ENCODE results near the gene ZDHHC5. TPM values are rescaled to one million over a fixed set of nuclear protein-coding genes. Genes with fewer than 3 reads are reported as not detected.
"Not testable (repeated sequence)": the region's sequence is repeated elsewhere in the genome, so short reads cannot be mapped to it uniquely, and the experiment has no call there.

ZDHHC5 gene
- total RNA-seq, 1 donor from 2014 or later, result 71.3 TPM

DNA sequence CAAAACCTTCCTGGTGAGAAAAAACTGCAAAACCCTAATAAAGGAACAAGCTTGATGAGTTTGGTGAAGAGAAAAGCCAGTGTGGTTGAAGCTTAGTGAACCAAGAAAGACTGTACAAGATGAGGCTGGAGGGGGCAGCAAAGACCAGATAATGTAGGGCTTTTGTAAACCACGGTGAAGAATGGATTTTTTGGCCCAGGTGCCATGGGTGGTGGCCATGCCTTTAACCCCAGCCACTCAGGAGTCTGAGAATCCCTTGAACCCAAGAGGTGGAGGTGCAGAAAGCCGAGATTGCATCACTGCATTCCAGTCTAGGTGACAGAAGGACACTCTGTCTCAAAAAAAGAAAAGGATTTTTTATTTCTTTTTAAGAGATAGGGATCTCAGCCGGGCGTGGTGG, 5.0 kb upstream of the ZDHHC5 start:
- DNase-seq (ENCODE audit: extremely low read depth, low read depth, low spot score), result no peak

DNA sequence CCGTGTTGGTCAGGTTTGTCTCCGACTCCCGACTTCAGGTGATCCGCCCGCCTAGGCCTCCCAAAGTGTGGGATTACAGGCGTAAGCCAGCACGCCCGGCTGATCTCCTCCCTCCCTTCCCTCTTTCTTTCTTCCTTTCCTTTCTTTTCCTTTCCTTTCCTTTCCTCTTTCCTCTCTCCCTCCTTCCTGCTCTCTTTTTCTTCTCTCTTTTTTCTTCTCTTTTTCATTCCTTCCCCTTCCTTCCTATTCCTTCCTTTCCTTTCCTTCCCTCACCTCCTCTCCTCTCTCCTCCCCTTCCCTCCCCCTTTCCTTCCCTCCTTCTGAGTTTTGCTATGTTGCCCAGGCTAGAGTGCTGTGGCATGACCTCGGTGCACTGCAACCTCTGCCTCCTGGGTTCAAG, 3.9 kb upstream of the ZDHHC5 start:
- no peak for DNase-seq (ENCODE audit: extremely low read depth, low read depth, low spot score)

DNA sequence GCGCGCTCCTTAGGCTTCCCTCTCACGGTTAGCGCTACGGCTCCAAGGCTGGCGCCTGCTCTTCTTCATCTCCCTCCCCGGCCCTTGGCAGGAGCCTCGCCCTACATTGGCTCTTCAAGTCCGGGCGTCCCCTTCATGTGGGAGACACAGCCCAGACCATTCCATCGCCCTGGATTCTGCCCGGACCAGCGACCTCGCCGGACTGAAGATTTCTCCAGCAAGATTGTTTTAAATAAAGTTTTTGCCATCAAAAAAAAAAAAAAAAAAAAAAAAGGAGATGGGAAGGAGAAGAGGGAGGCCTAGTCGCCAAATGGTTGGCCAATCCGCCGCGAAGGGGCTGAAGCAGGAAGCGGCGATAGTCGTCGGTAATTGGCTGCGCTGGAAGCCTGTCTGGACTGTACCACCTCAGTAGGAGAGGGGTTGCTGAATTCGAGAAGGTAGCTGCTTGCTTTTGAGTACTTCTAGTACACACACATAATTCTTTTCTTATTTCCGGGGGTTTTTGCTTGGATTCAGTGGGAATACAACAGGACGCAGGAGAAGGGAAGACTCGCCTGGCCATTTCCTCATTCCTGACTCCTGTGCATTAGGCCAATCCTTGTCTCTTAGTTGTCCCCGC, 688 bp upstream of the ZDHHC5 start:
- DNase-seq (ENCODE audit: extremely low read depth, low read depth, low spot score), result peak; percentile 94

DNA sequence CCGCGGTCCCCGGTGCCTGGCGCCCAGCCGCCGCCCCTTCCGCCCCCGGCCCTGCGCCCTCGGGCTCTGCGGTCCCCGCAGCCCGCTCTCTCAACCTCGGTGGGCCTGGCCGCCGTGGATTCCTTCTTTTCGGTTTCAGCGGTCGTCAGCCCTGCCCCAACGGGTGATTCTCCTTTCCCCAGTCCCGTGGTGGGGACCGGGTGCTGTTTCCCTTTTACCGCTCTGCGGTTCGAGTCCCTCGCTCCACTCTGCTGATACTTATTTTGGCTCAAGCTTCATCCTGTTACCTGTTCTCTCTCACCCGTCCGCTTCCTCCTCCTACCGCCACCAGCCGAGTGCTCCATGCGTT, 494 bp downstream of the ZDHHC5 start:
- DNase-seq (ENCODE audit: extremely low read depth, low read depth, low spot score), result no peak

DNA sequence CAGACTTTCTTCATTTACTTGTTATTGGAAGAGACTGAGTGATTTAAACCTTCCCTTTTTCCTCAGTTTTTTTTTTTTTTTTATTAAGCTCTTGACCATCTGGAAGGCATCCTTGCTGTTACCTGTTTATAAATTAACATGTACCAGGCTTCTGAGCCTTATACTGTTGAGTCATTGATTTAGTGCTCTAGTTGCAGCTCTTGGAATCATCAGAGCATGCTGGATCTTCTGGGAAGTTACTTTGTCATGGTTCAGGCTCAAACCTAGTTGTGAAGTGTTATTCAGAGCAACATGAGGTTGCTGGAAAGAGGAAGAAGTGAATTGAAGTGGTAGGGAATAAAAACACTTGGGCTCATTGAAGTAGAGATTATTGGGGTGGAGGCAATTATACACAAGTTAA, 6.3 kb downstream of the ZDHHC5 start:
- DNase-seq (ENCODE audit: extremely low read depth, low read depth, low spot score), result no peak

DNA sequence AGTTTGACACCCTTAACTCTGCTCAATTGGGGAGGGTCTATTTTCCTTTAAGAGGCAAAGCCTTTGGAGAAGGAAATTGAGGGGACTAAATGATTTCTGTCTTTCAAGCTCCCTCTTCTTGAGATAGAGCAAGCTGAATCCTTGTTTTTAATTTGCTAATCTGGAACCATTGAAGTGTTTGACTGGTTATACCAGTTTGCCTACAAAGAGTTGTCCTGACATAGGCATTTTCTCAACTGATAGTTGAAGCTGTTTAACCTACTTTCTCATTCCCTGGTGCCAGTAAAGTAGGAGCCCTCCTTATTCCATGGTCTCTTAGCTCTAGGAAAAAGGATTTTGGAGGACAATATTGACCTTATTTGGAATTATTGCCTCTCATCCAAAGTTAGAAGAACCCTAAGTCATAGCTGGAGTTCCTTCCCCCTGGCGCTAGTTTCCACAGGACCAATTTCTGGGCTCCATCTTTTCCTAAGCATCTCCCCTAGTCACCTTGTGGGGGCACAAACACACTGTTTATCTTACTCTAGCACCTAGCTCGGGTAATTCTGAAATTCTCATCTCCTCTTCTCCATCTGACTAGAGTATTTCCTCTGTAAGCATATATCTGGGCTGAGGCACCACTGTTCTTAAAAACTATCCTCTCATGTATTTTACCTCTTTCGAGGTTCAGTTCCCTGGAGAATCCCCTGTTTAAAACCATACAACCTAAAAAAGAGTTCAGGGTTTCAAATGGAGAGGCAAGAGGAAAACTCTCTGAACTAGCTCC, 7.4 kb downstream of the ZDHHC5 start:
- DNase-seq (ENCODE audit: extremely low read depth, low read depth, low spot score), result no peak

DNA sequence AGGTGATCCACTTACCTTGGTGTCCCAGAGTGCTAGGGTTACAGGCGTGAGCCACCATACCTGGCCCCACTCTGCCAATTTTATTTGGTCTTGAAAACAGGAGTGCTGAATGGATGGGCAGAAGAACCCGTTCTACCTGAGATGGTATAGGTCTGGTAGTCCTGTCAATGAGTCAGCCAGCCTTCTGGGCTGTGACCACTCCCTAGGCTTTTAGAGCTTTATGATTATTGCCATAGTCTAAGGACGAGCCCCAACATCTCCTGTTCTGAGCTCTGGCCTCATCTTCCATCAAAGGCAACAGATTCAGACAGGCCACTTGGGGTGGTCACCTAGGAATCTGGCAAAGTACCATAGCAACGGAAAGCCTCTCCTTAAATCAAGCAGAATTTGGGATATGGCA, 11.5 kb downstream of the ZDHHC5 start:
- no peak for DNase-seq (ENCODE audit: extremely low read depth, low read depth, low spot score)

DNA sequence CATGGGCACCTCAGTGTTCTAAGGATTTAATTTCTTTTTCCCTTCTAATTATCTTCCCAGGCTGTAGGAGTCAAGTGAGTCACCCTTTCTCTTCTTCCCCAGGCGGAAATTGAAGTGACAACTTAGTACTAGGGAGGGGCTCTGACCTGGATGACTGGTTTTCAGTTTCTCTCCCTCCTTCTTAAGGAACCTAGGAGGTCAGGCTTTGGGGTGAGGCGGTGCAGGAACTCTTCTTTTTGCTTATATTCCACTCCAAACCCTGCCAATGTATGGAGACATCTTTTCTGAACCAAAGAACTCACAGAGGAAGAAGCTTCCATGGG, 12.6 kb downstream of the ZDHHC5 start:
- no peak for DNase-seq (ENCODE audit: extremely low read depth, low read depth, low spot score)

DNA sequence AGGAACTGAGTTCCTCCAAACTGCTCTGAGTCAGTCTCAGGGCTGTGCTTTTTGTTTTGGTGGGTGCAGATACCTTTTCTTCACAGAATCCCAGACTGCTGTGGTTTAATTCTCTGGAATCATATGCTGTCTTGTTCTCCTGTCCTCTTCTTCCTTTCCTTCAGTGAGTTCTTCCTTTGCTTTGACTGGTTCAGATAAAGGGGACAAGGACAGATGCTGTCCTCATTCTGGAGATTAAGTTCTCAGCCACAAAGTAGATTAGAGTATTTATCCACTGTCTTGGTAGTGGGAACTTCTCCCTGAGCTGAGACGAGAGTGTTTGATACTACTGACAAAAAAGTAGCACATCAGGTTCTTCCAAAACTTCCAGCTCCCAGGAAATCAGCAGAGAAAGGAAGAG, 13.3 kb downstream of the ZDHHC5 start:
- no peak for DNase-seq (ENCODE audit: extremely low read depth, low read depth, low spot score)

DNA sequence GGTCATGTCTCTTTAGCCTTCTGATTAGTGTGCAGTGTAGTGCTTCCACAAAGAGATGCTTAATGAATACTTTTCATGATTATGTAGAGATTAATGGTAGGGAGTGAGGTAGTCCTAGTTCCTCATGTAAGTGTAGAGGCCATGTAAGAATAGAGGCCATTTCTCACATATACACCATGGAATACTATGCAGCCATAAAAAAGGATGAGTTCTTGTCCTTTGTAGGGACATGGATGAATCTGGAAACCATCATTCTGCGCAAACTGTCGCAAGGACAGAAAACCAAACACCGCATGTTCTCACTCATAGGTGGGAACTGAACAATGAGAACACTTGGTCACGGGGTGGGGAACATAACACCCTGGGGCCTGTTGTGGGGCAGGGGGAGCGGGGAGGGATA, 22.6 kb downstream of the ZDHHC5 start:
- not testable (repeated sequence) for DNase-seq (ENCODE audit: extremely low read depth, low read depth, low spot score)

DNA sequence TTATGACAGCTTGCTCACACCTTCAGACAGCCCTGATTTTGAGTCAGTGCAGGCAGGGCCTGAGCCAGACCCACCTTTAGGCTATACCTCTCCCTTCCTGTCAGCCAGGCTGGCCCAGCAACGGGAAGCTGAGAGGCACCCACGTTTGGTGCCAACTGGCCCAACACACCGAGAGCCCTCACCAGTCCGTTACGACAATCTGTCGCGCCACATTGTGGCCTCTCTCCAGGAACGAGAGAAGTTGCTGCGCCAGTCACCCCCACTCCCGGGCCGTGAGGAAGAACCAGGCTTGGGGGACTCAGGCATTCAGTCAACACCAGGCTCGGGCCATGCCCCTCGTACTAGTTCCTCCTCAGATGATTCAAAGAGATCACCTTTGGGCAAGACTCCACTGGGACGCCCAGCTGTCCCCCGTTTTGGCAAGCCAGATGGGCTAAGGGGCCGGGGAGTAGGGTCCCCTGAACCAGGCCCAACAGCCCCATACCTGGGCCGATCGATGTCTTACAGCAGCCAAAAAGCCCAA, 31.0 kb downstream of the ZDHHC5 start:
- no peak for DNase-seq (ENCODE audit: extremely low read depth, low read depth, low spot score)

DNA sequence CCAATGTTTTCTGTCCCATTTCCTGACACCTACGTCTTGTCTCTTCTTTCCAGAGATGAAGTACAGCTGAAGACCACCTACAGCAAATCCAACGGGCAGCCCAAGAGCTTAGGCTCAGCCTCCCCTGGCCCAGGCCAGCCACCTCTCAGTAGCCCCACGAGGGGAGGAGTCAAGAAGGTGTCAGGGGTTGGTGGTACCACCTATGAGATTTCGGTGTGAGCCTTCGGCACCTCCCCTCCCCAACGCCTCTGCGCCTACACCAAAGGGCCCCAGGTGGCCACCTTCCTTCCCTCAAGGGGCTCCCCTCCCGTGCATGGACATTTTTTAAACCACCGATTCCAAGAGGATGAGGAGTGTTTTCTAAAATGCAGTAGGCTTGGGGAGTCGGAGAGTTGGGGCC, 31.9 kb downstream of the ZDHHC5 start:
- DNase-seq (ENCODE audit: extremely low read depth, low read depth, low spot score), result no peak

DNA sequence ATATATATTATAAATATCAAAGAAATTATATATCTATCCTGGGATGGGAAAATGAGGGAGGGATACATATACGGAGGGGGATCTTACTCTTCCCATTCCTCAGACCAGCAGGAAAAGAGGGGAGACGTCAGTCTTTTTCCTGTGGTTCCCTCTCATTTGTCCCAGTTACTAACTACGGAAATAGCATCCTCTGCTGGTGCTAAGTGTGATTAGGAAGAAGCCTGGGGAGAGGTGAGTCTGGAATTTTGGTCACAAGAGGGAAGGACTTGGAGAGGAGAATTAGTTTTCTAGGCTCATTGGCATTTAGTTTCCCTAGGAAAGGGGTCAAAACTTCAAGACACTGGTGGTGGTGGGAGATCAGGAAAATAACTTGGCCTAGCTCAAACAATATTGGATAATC, 32.5 kb downstream of the ZDHHC5 start:
- no peak for DNase-seq (ENCODE audit: extremely low read depth, low read depth, low spot score)

DNA sequence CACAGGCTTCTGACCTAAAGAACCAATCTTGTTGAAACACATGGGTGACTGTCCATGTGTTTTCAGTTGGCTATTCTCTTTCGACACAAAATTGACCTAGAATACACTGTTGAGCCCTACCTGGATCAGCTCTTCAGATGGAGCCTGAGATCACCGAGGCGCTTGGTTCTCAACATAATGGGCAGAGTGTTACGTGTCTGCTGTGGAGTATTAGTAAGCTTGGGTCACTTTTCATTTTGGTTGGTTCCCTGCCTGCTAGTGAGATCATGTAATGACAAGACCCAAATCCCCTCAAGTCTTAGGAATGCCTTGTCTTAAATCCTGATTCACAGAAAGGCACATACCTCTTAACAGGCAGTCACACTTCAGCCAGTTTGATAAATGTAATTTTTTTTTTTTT, 35.4 kb downstream of the ZDHHC5 start:
- DNase-seq (ENCODE audit: extremely low read depth, low read depth, low spot score), result no peak

DNA sequence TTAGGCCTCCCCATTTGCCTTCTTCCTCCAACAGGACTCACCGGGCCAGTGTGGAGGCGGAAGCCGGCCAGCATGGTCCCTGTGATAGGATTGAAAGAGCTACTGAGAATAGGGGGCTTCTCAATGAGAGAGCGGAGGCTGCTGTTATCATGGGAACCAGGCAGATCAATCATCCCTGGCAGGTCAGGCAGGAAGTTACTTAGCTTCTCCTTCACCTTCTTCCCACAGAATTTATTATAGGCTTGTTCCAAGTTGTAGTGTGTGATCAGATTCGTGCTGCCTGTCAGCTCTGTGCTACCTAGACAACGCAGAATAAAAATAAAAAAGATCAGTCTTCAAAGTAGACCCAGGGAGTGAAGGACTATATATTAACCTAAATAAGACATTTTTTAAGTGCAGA, 37.0 kb downstream of the ZDHHC5 start:
- no peak for DNase-seq (ENCODE audit: extremely low read depth, low read depth, low spot score)

DNA sequence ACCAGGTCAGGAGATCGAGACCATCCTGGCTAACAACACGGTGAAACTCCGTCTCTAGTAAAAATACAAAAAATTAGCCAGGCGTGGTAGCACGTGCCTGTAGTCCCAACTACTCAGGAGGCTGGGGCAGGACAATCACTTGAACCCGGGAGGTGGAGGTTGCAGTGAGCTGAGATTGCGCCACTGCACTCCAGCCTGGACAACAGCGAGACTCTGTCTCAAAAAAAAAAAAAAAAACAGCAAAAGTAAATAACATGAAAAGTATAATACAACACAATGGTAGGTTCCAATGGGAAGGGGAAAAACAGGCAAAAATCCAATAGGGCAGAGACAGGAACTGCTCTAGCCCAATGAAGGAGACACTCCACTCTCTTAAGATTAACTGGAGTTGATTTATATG, 37.5 kb downstream of the ZDHHC5 start:
- not testable (repeated sequence) for DNase-seq (ENCODE audit: extremely low read depth, low read depth, low spot score)

DNA sequence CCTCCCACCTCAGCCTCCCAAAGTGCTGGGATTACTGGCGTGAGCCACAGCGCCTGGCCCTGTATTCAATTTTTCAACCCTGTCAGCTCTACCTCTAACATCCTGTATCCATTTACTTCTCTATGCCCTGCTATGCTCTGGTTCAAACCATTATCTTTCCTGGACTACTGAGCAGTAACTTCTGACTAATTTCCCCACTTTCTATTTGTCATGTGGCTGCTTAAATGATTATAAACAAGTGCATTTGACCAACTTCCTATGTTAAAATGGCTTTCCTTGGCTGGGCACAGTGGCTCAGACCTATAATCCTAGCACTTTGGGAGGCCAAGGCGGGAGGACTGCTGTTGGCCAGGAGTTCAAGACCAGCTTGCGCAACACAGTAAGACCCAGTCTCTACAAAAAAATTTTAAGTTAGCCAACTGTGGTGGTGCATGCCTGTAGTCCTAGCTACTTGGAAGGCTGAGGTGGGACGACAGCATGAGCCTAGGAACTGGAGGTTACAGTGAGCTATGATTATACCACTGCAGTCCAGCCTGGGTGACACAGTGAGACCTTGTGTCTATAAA, 42.0 kb downstream of the ZDHHC5 start:
- DNase-seq (ENCODE audit: extremely low read depth, low read depth, low spot score), result no peak

DNA sequence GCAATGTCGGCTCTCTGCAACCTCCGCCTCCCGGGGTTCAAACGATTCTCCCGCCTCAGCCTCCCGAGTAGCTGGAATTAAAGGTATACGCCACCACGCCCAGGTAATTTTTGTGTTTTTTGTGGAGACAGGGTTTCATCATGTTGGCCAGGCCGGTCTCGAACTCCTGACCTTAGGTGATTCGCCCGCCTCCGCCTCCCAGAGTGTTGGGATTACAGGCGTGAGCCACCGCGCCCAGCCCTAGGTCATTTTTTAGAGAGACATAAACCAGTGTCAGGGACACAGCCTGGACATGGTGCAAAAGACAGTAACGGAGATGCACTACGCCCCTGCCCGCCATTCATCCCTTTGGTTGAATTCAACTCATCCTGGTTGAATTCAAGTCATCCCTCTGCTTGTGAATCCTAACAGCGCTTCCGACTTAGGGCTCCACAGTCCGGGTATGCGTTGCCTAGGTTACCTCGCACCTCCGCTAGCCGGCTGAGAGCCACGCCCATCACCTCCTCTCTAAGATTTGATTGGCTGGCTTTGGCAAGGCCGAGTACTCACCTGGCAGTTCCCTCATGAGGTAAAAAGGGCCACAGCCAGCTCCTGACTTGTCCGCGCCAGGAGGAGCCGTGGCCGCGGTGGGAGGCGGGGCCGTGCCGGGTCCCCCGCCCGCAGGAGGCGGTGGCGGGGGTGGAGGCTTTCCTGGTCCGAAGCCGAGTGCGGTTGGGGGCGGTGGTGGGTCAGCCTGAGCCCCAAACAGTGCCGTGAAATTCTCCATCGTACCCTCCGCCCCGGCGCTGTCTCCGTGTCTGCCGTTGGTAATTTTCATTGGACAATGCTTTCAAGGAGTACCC, 43.7 kb downstream of the ZDHHC5 start, which contains the start of gene MED19:
MED19 (minus strand) TSS at position 802 of the 842 bp plus-strand sequence; CDS start at position 766, 36 bp downstream.
- peak; percentile 20 for DNase-seq (ENCODE audit: extremely low read depth, low read depth, low spot score)

DNA sequence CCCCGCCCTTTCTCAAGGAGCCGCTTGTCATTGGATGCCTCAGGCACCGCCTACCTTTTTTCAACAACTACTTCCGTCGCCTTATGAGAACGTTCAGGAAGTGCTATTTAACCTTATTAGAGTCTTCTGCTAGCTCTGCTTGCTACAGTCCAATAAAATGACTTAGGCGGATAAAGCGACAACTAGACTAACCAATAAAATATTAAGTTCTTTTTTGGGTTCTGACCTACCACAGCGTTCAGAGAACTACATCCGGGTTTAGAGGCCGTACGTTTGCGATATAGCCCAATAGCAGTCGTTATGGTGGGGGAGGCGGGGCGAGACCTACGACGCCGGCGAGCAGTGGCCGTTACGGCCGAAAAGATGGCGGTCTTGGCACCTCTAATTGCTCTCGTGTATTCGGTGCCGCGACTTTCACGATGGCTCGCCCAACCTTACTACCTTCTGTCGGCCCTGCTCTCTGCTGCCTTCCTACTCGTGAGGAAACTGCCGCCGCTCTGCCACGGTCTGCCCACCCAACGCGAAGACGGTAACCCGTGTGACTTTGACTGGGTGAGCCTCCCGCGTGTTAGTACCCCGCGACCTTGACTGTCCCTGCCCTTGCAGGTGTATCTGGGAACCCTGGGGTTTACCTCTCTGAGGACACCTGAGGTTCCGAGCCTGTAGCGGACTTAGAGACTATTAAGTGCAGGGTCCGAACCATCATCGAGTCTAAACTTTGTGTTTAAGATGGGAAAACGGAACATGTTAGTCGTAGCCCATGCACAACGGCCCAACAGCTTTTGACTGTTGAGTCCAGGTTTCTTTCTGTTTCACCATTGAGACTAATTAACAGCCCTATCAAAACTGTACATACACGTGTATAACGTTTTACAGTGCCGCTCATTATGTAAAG, 44.6 kb downstream of the ZDHHC5 start, which contains the start of gene TMX2:
TMX2 (plus strand) TSS at position 338 of the 895 bp plus-strand sequence; CDS start at position 364, 26 bp downstream.
- DNase-seq (ENCODE audit: extremely low read depth, low read depth, low spot score), result peak; percentile 99

DNA sequence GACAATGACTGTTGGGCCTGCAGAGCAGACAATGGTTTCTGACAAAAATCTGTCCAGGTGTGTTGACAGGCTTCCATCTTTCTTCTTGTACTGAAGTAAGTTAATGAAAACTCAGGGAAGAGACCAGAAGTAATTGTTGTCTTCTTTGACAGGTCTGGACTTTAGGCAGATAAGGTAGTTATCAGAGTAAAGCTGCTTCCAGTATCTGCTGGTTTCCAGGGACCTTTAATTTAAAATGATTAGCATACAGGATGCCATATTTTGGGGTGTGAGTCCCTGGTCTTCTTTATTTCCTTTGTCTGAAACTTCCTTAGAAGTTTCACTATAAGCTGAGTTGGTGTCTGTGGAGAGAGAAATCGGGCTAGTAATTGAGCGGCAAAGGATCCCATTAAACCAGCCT, 45.9 kb downstream of the ZDHHC5 start:
- DNase-seq (ENCODE audit: extremely low read depth, low read depth, low spot score), result no peak

Measured in glomerular endothelial cell (primary cell).